SK-N-SH treated with all-trans-retinoic acid at 6 μM for 48 hours (cell line): Measurements from ENCODE around the gene TCF3.
A peak's percentile ranks its signal among the peaks of the same experiment; 100 is the strongest.

Experiments used
- ATAC-seq: fragments of 200-7000 bp; cut with Tn5 transposase; 3 replicates; pipeline ENCODE4 v1.9.1; 2020; ENCODE audit warnings: mild to moderate bottlenecking, moderate library complexity
- ARNTL ChIP-seq: fragments of 450-650 bp; formaldehyde crosslinking; IDR thresholded peaks from 2 replicates; pipeline ENCODE4 v1.5.0; 2020; ENCODE audit warnings: low read depth, mild to moderate bottlenecking, moderate library complexity, borderline replicate concordance
- BACH2 ChIP-seq: fragments of 250-450 bp; sonication (Bioruptor Pico); IDR thresholded peaks from 2 replicates; pipeline ENCODE4 v1.9.0; 2021; ENCODE audit warnings: mild to moderate bottlenecking, borderline replicate concordance
- ESRRG ChIP-seq: fragments of 250-450 bp; sonication (Bioruptor Pico); IDR thresholded peaks from 2 replicates; pipeline ENCODE4 v1.6.1; 2021; ENCODE audit warnings: mild to moderate bottlenecking
- GLIS3 ChIP-seq: fragments of 250-450 bp; sonication (Bioruptor Pico); IDR thresholded peaks from 2 replicates; pipeline ENCODE4 v1.5.0; 2020; ENCODE audit warnings: mild to moderate bottlenecking, moderate library complexity
- OSR1 ChIP-seq: fragments of 250-450 bp; sonication (Bioruptor Pico); IDR thresholded peaks from 2 replicates; pipeline ENCODE4 v1.8.0; 2022; ENCODE audit warnings: moderate library complexity, mild to moderate bottlenecking, inconsistent platforms
- PPARA ChIP-seq: fragments of 250-450 bp; sonication (Bioruptor Pico); IDR thresholded peaks from 2 replicates; pipeline ENCODE4 v1.5.0; 2020; ENCODE audit warnings: mild to moderate bottlenecking, borderline replicate concordance
- RARB ChIP-seq: fragments of 250-450 bp; sonication (Bioruptor Pico); IDR thresholded peaks from 2 replicates; pipeline ENCODE4 v1.8.0; 2021; ENCODE audit warnings: mild to moderate bottlenecking, moderate library complexity
- SNAI2 ChIP-seq: fragments of 250-450 bp; sonication (Bioruptor Pico); IDR thresholded peaks from 2 replicates; pipeline ENCODE4 v1.5.0; 2020; ENCODE audit warnings: mild to moderate bottlenecking, moderate library complexity
- TCF4 ChIP-seq: fragments of 250-450 bp; sonication (Bioruptor Pico); IDR thresholded peaks from 2 replicates; pipeline ENCODE4 v1.8.0; 2021; ENCODE audit warnings: mild to moderate bottlenecking, moderate library complexity, borderline replicate concordance
- TOX ChIP-seq: fragments of 250-450 bp; sonication (Bioruptor Pico); IDR thresholded peaks from 2 replicates; pipeline ENCODE4 v1.8.0; 2021; ENCODE audit warnings: mild to moderate bottlenecking, moderate library complexity, borderline replicate concordance
- ZC3H10 ChIP-seq: fragments of 250-450 bp; sonication (Bioruptor Pico); IDR thresholded peaks from 2 replicates; pipeline ENCODE4 v1.5.1; 2021; ENCODE audit warnings: mild to moderate bottlenecking, moderate library complexity
- ZFP3 ChIP-seq: fragments of 250-450 bp; sonication (Bioruptor Pico); IDR thresholded peaks from 2 replicates; pipeline ENCODE4 v1.5.0; 2020; ENCODE audit warnings: mild to moderate bottlenecking, moderate library complexity
- ZFP30 ChIP-seq: fragments of 450-650 bp; formaldehyde crosslinking; IDR thresholded peaks from 2 replicates; pipeline ENCODE4 v1.5.0; 2022; ENCODE audit warnings: mild to moderate bottlenecking, moderate library complexity
- ZNF565 ChIP-seq: fragments of 450-650 bp; formaldehyde crosslinking; conservative IDR thresholded peaks from 2 replicates; pipeline ENCODE4 v1.5.0; 2020; ENCODE audit warnings: low read depth, mild to moderate bottlenecking, moderate library complexity
- ZNF70 ChIP-seq: fragments of 450-650 bp; formaldehyde crosslinking; IDR thresholded peaks from 2 replicates; pipeline ENCODE4 v1.5.0; 2020; ENCODE audit warnings: mild to moderate bottlenecking, moderate library complexity
- ZNF8 ChIP-seq: fragments of 450-650 bp; formaldehyde crosslinking; IDR thresholded peaks from 2 replicates; pipeline ENCODE4 v1.5.0; 2020; ENCODE audit warnings: mild to moderate bottlenecking, moderate library complexity
- TF ChIP-seq, protein P1 (sequence below): fragments of 250-450 bp; sonication (Bioruptor Pico); IDR thresholded peaks from 2 replicates; pipeline ENCODE4 v1.5.1; 2021; ENCODE audit warnings: mild to moderate bottlenecking, moderate library complexity
- TF ChIP-seq, protein P2 (sequence below): fragments of 250-450 bp; sonication (Bioruptor Pico); IDR thresholded peaks from 2 replicates; pipeline ENCODE4 v1.5.0; 2020; ENCODE audit warnings: mild to moderate bottlenecking, moderate library complexity
- TF ChIP-seq, protein P3 (sequence below): fragments of 250-450 bp; sonication (Bioruptor Pico); IDR thresholded peaks from 2 replicates; pipeline ENCODE4 v1.8.0; 2020; ENCODE audit warnings: mild to moderate bottlenecking, moderate library complexity, borderline replicate concordance

Gene TCF3

DNA sequence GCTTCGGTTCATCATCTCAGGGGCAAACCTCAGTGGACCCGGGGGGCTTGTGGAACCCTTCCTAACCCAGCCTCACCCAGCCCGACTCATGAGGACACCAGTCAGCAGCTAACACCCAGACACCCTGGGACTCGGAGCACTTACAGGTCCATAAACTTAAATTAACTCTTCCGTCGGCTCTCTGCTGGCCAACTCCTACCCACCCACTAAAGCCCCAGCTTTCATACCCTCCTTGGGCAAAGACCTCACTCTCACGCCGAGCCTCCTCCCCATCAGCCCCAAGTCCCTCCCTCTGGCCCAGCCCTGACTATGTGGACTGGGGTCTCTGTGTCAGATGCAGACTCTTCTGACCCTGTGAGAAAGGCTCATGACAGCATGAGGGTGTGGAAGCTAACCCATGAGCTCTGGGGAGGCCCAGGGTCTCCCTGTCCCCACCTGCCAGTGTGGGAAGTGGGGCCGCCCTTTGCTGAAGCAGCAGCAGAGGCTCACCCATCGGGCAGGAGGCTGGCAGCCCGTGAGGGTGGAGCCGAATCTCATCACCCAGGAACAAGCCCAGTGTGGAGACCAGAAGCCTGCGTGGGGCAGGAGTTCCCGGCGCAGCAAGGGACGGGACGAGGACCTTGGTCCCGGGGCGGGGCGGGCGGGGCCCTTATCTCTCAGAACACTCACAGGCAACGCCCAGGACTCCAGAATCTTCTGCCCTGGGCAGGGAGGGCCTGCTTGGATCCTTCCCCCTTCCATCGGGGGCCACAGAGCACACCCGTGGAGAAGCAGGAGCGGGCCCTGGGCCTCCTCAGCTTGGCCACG lies 19.8 kb downstream of the TCF3 start:
- TF ChIP-seq SNAI2 (no peak), ZFP3 (CRISPR knock-in tag) (peak; percentile 95)
- TF ChIP-seq, protein P1, sequence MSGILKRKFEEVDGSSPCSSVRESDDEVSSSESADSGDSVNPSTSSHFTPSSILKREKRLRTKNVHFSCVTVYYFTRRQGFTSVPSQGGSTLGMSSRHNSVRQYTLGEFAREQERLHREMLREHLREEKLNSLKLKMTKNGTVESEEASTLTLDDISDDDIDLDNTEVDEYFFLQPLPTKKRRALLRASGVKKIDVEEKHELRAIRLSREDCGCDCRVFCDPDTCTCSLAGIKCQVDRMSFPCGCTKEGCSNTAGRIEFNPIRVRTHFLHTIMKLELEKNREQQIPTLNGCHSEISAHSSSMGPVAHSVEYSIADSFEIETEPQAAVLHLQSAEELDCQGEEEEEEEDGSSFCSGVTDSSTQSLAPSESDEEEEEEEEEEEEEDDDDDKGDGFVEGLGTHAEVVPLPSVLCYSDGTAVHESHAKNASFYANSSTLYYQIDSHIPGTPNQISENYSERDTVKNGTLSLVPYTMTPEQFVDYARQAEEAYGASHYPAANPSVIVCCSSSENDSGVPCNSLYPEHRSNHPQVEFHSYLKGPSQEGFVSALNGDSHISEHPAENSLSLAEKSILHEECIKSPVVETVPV (CRISPR knock-in tag), result no peak
- no peak for ATAC-seq

DNA sequence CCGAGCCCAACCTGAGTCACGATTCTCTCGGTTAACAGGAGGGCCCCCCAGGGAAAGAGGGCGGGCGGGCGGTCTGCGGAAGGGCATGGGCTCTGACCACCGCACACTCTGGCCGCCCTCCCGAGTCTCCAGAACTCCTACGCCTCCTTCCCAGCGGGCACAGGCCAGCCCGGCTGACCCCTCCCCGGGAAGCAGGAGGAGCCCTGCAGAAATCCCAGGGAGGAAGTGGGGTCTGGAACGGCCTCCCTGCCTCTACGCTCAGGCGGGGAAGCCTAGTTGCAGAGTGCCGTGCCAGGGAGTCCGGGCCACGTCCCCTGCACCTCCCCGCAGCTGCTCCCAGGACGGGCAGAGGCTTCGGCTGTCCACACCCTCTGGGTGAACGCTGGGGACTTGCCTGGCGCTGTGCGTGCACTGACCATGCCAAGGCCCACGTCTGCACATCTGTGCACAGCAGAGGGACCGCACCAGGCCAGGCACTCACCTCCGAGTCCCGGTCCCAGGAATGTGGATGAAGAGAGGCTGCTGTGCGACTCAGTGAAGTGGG lies 20.8 kb downstream of the TCF3 start:
- TF ChIP-seq, protein P2, sequence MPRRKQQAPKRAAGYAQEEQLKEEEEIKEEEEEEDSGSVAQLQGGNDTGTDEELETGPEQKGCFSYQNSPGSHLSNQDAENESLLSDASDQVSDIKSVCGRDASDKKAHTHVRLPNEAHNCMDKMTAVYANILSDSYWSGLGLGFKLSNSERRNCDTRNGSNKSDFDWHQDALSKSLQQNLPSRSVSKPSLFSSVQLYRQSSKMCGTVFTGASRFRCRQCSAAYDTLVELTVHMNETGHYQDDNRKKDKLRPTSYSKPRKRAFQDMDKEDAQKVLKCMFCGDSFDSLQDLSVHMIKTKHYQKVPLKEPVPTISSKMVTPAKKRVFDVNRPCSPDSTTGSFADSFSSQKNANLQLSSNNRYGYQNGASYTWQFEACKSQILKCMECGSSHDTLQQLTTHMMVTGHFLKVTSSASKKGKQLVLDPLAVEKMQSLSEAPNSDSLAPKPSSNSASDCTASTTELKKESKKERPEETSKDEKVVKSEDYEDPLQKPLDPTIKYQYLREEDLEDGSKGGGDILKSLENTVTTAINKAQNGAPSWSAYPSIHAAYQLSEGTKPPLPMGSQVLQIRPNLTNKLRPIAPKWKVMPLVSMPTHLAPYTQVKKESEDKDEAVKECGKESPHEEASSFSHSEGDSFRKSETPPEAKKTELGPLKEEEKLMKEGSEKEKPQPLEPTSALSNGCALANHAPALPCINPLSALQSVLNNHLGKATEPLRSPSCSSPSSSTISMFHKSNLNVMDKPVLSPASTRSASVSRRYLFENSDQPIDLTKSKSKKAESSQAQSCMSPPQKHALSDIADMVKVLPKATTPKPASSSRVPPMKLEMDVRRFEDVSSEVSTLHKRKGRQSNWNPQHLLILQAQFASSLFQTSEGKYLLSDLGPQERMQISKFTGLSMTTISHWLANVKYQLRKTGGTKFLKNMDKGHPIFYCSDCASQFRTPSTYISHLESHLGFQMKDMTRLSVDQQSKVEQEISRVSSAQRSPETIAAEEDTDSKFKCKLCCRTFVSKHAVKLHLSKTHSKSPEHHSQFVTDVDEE (CRISPR knock-in tag), result no peak
- no peak for ATAC-seq

DNA sequence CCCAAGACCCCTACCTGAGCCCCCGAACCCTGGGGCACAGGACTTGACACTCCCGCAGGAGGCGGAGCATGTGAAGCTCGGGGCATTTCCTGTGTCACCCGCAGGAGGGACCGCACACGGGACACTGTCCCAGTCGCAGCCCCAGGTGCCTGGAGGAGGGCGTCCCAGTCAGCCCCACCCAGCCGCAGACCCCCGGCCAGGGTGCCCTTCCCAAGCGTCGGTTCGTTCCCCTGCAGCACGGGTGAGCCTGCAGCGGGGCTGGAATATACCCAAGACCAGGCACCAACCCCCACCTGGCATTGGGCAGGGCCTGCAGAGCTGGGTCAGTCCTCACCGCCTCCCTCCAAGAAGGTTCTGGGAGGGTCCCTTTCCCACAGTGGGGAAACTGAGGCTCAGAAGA lies 21.6 kb downstream of the TCF3 start:
- no peak for ATAC-seq
- no peak for TF ChIP-seq ZC3H10 (CRISPR knock-in tag)
- TF ChIP-seq BACH2, result no peak
- TF ChIP-seq, protein P1 (CRISPR knock-in tag), result no peak
- no peak for TF ChIP-seq ZNF8 (CRISPR knock-in tag)
- TF ChIP-seq ARNTL (CRISPR knock-in tag), result no peak
- TF ChIP-seq, protein P2 (CRISPR knock-in tag), result no peak
- no peak for TF ChIP-seq GLIS3 (CRISPR knock-in tag)
- no peak for TF ChIP-seq RARB (CRISPR knock-in tag)
- no peak for TF ChIP-seq ZFP30 (CRISPR knock-in tag)
- TF ChIP-seq, protein P3, sequence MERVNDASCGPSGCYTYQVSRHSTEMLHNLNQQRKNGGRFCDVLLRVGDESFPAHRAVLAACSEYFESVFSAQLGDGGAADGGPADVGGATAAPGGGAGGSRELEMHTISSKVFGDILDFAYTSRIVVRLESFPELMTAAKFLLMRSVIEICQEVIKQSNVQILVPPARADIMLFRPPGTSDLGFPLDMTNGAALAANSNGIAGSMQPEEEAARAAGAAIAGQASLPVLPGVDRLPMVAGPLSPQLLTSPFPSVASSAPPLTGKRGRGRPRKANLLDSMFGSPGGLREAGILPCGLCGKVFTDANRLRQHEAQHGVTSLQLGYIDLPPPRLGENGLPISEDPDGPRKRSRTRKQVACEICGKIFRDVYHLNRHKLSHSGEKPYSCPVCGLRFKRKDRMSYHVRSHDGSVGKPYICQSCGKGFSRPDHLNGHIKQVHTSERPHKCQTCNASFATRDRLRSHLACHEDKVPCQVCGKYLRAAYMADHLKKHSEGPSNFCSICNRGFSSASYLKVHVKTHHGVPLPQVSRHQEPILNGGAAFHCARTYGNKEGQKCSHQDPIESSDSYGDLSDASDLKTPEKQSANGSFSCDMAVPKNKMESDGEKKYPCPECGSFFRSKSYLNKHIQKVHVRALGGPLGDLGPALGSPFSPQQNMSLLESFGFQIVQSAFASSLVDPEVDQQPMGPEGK, result no peak
- no peak for TF ChIP-seq ZNF70 (CRISPR knock-in tag)
- TF ChIP-seq ZNF565 (CRISPR knock-in tag), result no peak
- TF ChIP-seq PPARA, result no peak

DNA sequence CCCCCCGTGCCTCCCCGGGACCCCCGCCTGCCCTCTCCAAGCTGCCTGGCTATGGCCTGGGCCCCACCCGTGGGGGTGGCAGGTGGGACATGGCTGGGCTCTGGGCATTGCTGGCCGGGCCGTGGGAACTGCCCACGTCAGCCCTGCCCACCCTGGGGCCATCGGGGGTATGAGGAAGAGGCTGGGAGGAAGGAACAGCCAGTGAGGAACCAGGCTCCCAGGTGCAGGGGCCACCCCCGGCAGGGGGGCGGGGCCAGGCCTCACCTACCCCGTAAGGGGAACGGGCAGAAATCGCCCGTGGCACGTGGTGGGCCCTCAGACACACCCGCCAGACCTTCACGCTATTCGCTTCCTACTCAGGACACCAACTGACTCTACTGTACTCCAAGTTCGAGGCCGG lies 22.4 kb downstream of the TCF3 start:
- ATAC-seq, result no peak
- no peak for TF ChIP-seq RARB (CRISPR knock-in tag)
- TF ChIP-seq, protein P1 (CRISPR knock-in tag), result no peak
- TF ChIP-seq ARNTL (CRISPR knock-in tag), result no peak
- TF ChIP-seq ZNF70 (CRISPR knock-in tag), result no peak
- TF ChIP-seq TOX (CRISPR knock-in tag), result no peak
- TF ChIP-seq OSR1 (CRISPR knock-in tag), result no peak
- TF ChIP-seq TCF4, result no peak
- TF ChIP-seq GLIS3 (CRISPR knock-in tag), result no peak
- TF ChIP-seq ESRRG (CRISPR knock-in tag), result no peak
- TF ChIP-seq ZC3H10 (CRISPR knock-in tag), result no peak
- TF ChIP-seq, protein P3, result no peak
